ENCODE measurements around the gene BTBD9. TPM values are rescaled to one million over a fixed set of nuclear protein-coding genes. Genes with fewer than 3 reads are reported as not detected.

BTBD9 gene
- total and polyA plus RNA-seq, 2 of the 13 experiments (the other 11 are each of a cell fraction or from before 2014, with no cell fraction given) = 1.2 to 3.0 TPM

DNA sequence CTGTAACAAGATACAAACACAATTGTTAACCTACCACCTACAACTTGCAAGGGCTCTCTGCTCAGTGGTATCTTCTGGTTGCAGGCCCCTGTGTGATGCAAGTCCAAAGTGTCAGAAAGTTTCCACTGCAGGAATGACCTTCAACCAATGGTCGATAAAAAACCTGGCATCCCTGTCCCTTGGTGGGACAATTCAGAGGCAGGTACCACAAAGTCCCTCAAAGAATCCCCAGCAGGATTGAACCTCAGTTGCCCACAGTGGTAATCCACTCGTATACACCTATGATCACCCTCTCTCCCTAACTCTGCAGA is 47.3 kb upstream of the BTBD9 start (continued):
- TF ChIP-seq, protein P1, sequence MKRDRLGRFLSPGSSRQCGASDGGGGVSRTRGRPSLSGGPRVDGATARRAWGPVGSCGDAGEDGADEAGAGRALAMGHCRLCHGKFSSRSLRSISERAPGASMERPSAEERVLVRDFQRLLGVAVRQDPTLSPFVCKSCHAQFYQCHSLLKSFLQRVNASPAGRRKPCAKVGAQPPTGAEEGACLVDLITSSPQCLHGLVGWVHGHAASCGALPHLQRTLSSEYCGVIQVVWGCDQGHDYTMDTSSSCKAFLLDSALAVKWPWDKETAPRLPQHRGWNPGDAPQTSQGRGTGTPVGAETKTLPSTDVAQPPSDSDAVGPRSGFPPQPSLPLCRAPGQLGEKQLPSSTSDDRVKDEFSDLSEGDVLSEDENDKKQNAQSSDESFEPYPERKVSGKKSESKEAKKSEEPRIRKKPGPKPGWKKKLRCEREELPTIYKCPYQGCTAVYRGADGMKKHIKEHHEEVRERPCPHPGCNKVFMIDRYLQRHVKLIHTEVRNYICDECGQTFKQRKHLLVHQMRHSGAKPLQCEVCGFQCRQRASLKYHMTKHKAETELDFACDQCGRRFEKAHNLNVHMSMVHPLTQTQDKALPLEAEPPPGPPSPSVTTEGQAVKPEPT (CRISPR knock-in tag; IDR thresholded peaks at IDR 0.05; ENCODE audit: low read depth) = no peak
- TF ChIP-seq DNMT1 (CRISPR knock-in tag; IDR thresholded peaks at IDR 0.05) = no peak
- no peak for TF ChIP-seq RBFOX2 (IDR thresholded peaks at IDR 0.05; ENCODE audit: low read depth, low read length)
- TF ChIP-seq, protein P2, sequence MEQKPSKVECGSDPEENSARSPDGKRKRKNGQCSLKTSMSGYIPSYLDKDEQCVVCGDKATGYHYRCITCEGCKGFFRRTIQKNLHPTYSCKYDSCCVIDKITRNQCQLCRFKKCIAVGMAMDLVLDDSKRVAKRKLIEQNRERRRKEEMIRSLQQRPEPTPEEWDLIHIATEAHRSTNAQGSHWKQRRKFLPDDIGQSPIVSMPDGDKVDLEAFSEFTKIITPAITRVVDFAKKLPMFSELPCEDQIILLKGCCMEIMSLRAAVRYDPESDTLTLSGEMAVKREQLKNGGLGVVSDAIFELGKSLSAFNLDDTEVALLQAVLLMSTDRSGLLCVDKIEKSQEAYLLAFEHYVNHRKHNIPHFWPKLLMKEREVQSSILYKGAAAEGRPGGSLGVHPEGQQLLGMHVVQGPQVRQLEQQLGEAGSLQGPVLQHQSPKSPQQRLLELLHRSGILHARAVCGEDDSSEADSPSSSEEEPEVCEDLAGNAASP (CRISPR knock-in tag; IDR thresholded peaks at IDR 0.05; ENCODE audit: borderline replicate concordance) = no peak
- TF ChIP-seq ZNF414 (CRISPR knock-in tag; IDR thresholded peaks at IDR 0.05) = no peak
- no peak for TF ChIP-seq KAT8 (CRISPR knock-in tag; IDR thresholded peaks at IDR 0.05)
- no peak for TF ChIP-seq ZNF510 (CRISPR knock-in tag; IDR thresholded peaks at IDR 0.05; ENCODE audit: low read depth)
- TF ChIP-seq, protein P3, sequence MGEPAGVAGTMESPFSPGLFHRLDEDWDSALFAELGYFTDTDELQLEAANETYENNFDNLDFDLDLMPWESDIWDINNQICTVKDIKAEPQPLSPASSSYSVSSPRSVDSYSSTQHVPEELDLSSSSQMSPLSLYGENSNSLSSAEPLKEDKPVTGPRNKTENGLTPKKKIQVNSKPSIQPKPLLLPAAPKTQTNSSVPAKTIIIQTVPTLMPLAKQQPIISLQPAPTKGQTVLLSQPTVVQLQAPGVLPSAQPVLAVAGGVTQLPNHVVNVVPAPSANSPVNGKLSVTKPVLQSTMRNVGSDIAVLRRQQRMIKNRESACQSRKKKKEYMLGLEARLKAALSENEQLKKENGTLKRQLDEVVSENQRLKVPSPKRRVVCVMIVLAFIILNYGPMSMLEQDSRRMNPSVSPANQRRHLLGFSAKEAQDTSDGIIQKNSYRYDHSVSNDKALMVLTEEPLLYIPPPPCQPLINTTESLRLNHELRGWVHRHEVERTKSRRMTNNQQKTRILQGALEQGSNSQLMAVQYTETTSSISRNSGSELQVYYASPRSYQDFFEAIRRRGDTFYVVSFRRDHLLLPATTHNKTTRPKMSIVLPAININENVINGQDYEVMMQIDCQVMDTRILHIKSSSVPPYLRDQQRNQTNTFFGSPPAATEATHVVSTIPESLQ (CRISPR knock-in tag; conservative IDR thresholded peaks at IDR 0.05) = no peak
- 0 out of 2 replicates have a peak, but pooled peaks have one; percentile 26 for TF ChIP-seq HDAC1 (CRISPR knock-in tag; IDR thresholded peaks at IDR 0.05)
- no peak for TF ChIP-seq NKX3-1 (CRISPR knock-in tag; IDR thresholded peaks at IDR 0.05)
- TF ChIP-seq, protein P4, sequence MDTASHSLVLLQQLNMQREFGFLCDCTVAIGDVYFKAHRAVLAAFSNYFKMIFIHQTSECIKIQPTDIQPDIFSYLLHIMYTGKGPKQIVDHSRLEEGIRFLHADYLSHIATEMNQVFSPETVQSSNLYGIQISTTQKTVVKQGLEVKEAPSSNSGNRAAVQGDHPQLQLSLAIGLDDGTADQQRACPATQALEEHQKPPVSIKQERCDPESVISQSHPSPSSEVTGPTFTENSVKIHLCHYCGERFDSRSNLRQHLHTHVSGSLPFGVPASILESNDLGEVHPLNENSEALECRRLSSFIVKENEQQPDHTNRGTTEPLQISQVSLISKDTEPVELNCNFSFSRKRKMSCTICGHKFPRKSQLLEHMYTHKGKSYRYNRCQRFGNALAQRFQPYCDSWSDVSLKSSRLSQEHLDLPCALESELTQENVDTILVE (CRISPR knock-in tag; IDR thresholded peaks at IDR 0.05) = no peak
- no peak for TF ChIP-seq ZNF569 (CRISPR knock-in tag; IDR thresholded peaks at IDR 0.05; ENCODE audit: borderline replicate concordance)
- no peak for TF ChIP-seq ZNF674 (CRISPR knock-in tag; IDR thresholded peaks at IDR 0.05; ENCODE audit: low read depth)
- TF ChIP-seq SUZ12 (IDR thresholded peaks at IDR 0.05; ENCODE audit: low read depth, low read length) = no peak
- TF ChIP-seq RXRA (CRISPR knock-in tag; IDR thresholded peaks at IDR 0.05) = no peak
- peak; percentile 36; the same call in 1 of the 2 replicates for TF ChIP-seq ZNF777 (CRISPR knock-in tag; IDR thresholded peaks at IDR 0.05)
- TF ChIP-seq ZNF83 (CRISPR knock-in tag; IDR thresholded peaks at IDR 0.05; ENCODE audit: borderline replicate concordance) = no peak
- peak; percentile 38; the same call in 1 of the 2 replicates for TF ChIP-seq SALL1 (CRISPR knock-in tag; IDR thresholded peaks at IDR 0.05)
- TF ChIP-seq ZNF577 (CRISPR knock-in tag; IDR thresholded peaks at IDR 0.05; ENCODE audit: borderline replicate concordance, low read depth) = no peak
- no peak for TF ChIP-seq BORCS8-MEF2B (CRISPR knock-in tag; IDR thresholded peaks at IDR 0.05)
- TF ChIP-seq SOX13 (IDR thresholded peaks at IDR 0.05) = no peak
- TF ChIP-seq SOX13 (CRISPR knock-in tag; conservative IDR thresholded peaks at IDR 0.05 in 1 of 2, IDR thresholded peaks at IDR 0.05 in 1 of 2) = no peak
- no peak for TF ChIP-seq ISX (CRISPR knock-in tag; conservative IDR thresholded peaks at IDR 0.05)
- TF ChIP-seq ZNF264 (CRISPR knock-in tag; IDR thresholded peaks at IDR 0.05) = no peak
